OCI-LY7 (cell line): Measurements from ENCODE around the gene ATP6V1B1.

Source experiments
- CTCF ChIP-seq: fragments of 200-600 bp; sonication (generic); conservative IDR thresholded peaks from 2 replicates; pipeline ENCODE4 v1.5.1; 2014; ENCODE audit warnings: mild to moderate bottlenecking, antibody characterized with exemption, low read length, moderate library complexity, mixed read lengths
- EZH2phosphoT487 ChIP-seq: fragments of 200-600 bp; sonication (generic); IDR thresholded peaks from 2 replicates; pipeline ENCODE4 v1.6.1; 2018; ENCODE audit warnings: low read depth, borderline replicate concordance, mild to moderate bottlenecking, mixed run types, antibody characterized with exemption, low read length, moderate library complexity, mixed read lengths

- TF ChIP-seq CTCF: no peak
- TF ChIP-seq EZH2phosphoT487: no peak
Measured at GRCh38 chr2:70985283-70985688, 49.6 kb downstream of the ATP6V1B1 start.
